OCI-LY7 (cell line): Measurements from ENCODE around the gene PSMC1. TPM values are rescaled to one million over a fixed set of nuclear protein-coding genes. Genes with fewer than 3 reads are reported as not detected.
A peak's percentile ranks its signal among the peaks of the same experiment; 100 is the strongest.

Experiments
- BruUV-seq: library from RNA; stranded (reverse); fragments of 400-500 nt; replicated peaks from 2 replicates; lab custom pipeline; 2021; lab: Mats Ljungman, UMichigan
- CTCF ChIA-PET: fragments of 300-600 bp; sonication (Branson Sonifier 250); formaldehyde crosslinking; loops from one replicate; lab custom pipeline; 2022; ENCODE audit warnings: antibody characterized with exemption; ENCODE audit not compliant: unreplicated experiment; lab: Charles Lee
- POLR2A ChIA-PET: fragments of 300-600 bp; sonication (Branson Sonifier 250); formaldehyde crosslinking; loops from one replicate; lab custom pipeline; 2022; ENCODE audit warnings: antibody characterized with exemption; lab: Charles Lee
- DNase-seq: peaks from one replicate; pipeline ENCODE4 v3.0.0-alpha.2; 2015; ENCODE audit warnings: low spot score
- H2AFZ ChIP-seq: fragments of 200-600 bp; sonication (generic), shearing (Covaris generic); 2 replicates; pipeline ENCODE4 v1.6.1; 2014; ENCODE audit warnings: mild to moderate bottlenecking, antibody characterized with exemption, low read length, moderate library complexity
- H3K27ac ChIP-seq: fragments of 200-600 bp; sonication (generic); 2 replicates; pipeline ENCODE4 v1.5.1; 2014; ENCODE audit warnings: mixed run types, low read depth, mild to moderate bottlenecking, moderate library complexity, low read length, inconsistent platforms; ENCODE audit not compliant: poor library complexity, severe bottlenecking
- H3K36me3 ChIP-seq: fragments of 200-600 bp; sonication (generic); 2 replicates; pipeline ENCODE4 v1.6.1; 2014; ENCODE audit warnings: mild to moderate bottlenecking, antibody characterized with exemption, low read length, moderate library complexity, mixed read lengths; ENCODE audit not compliant: insufficient read depth
- H3K4me1 ChIP-seq: fragments of 200-600 bp; sonication (generic); 2 replicates; pipeline ENCODE4 v1.5.1; 2014; ENCODE audit warnings: mild to moderate bottlenecking, low read length; ENCODE audit not compliant: insufficient read depth, poor library complexity, severe bottlenecking
- H3K4me2 ChIP-seq: fragments of 200-600 bp; sonication (generic); 2 replicates; pipeline ENCODE4 v1.6.1; 2014; ENCODE audit warnings: mild to moderate bottlenecking, low read length
- H3K4me3 ChIP-seq: fragments of 200-600 bp; sonication (generic); 2 replicates; pipeline ENCODE4 v1.5.1; 2014; ENCODE audit warnings: mild to moderate bottlenecking, low read depth, low read length; ENCODE audit not compliant: poor library complexity, severe bottlenecking
- H3K79me2 ChIP-seq: fragments of 200-600 bp; sonication (generic); 2 replicates; pipeline ENCODE4 v1.6.1; 2016; ENCODE audit warnings: low read depth, mild to moderate bottlenecking, low read length, moderate library complexity, mixed read lengths; ENCODE audit not compliant: insufficient read depth
- H3K9me2 ChIP-seq: fragments of 200-600 bp; sonication (generic); 2 replicates; pipeline ENCODE4 v1.6.1; 2016; ENCODE audit warnings: mild to moderate bottlenecking, low read length, mixed read lengths; ENCODE audit not compliant: insufficient read depth
- H3K9me3 ChIP-seq: fragments of 200-600 bp; sonication (generic); 2 replicates; pipeline ENCODE4 v1.6.1; 2014; ENCODE audit warnings: mild to moderate bottlenecking, mixed run types, low read length, mixed read lengths
- H4K20me1 ChIP-seq: fragments of 200-600 bp; sonication (generic); 2 replicates; pipeline ENCODE4 v1.6.1; 2014; ENCODE audit warnings: mild to moderate bottlenecking, antibody characterized with exemption, low read length, moderate library complexity, mixed read lengths; ENCODE audit not compliant: insufficient read depth
- CTCF ChIP-seq: fragments of 200-600 bp; sonication (generic); conservative IDR thresholded peaks from 2 replicates; pipeline ENCODE4 v1.5.1; 2014; ENCODE audit warnings: mild to moderate bottlenecking, antibody characterized with exemption, low read length, moderate library complexity, mixed read lengths
- EZH2phosphoT487 ChIP-seq: fragments of 200-600 bp; sonication (generic); IDR thresholded peaks from 2 replicates; pipeline ENCODE4 v1.6.1; 2018; ENCODE audit warnings: low read depth, borderline replicate concordance, mild to moderate bottlenecking, mixed run types, antibody characterized with exemption, low read length, moderate library complexity, mixed read lengths
- intact Hi-C: fragments of 100-400 bp; cut with micrococcal nuclease; formaldehyde crosslinking; loops from one replicate; pipeline ENCODE4 v1.10.0; 2022; ENCODE audit not compliant: unreplicated experiment
- total RNA-seq, 2 experiments: library from RNA; depleted of rRNA in 1 of 2; stranded (reverse); fragments of >200 nt in 1 of 2; shearing (Covaris generic) in 1 of 2; gene quantifications; 2 replicates each; pipeline ENCODE4 v1.2.3, GENCODE V29; 2014 to 2022

PSMC1 gene
- total RNA-seq, 2 experiments from 2014 or later, result 92.7 to 100 TPM

- POLR2A ChIA-PET, result no interaction called here
- Histone ChIP-seq H3K9me2 (no peaks in the 10 kb centered on the region), H2AFZ (no peak overlapping the region), H3K9me3 (no peaks in the 10 kb centered on the region), H3K27ac (no peak overlapping the region), H4K20me1 (no peaks in the 10 kb centered on the region), H3K4me2 (no peak overlapping the region), H3K4me3 (no peak overlapping the region), H3K79me2 (no peaks in the 10 kb centered on the region), H3K4me1 (no peaks in the 10 kb centered on the region), H3K36me3 (peaks cover 72% of the 10 kb centered on the region)
- intact Hi-C loops, result no loop called here
- TF ChIP-seq EZH2phosphoT487 (no peak), CTCF (peak; percentile 35; the same call in 1 of the 2 replicates)
- CTCF ChIA-PET, result no interaction called here
- BruUV-seq, result no TSS peak
- no peak for DNase-seq
Measured at GRCh38 chr14:90274019-90274418, 17.7 kb downstream of the PSMC1 start.

- no peaks in the 10 kb centered on the region for H3K79me2 ChIP-seq
- peaks cover 65% of the 10 kb centered on the region for H3K36me3 ChIP-seq
- no peaks in the 10 kb centered on the region for H4K20me1 ChIP-seq
- no peak overlapping the region for H3K4me2 ChIP-seq
- POLR2A ChIA-PET, result no interaction called here
- H3K4me1 ChIP-seq, result no peaks in the 10 kb centered on the region
- CTCF ChIA-PET, result no interaction called here
- no TSS peak for BruUV-seq
- intact Hi-C loops, result no loop called here
- no peak overlapping the region for H3K4me3 ChIP-seq
- no peak for TF ChIP-seq EZH2phosphoT487
- H3K27ac ChIP-seq, result no peak overlapping the region
- no peak overlapping the region for H2AFZ ChIP-seq
- no peak for DNase-seq
- no peaks in the 10 kb centered on the region for H3K9me3 ChIP-seq
- no peaks in the 10 kb centered on the region for H3K9me2 ChIP-seq
Measured at GRCh38 chr14:90274808-90275457, 18.6 kb downstream of the PSMC1 start.

- POLR2A ChIA-PET, result no interaction called here
- BruUV-seq, result no TSS peak
Measured at GRCh38 chr14:90275458-90275814, 19.1 kb downstream of the PSMC1 start.

More at GRCh38 chr14:90275458-90275814, 19.1 kb downstream of the PSMC1 start:
- Histone ChIP-seq H2AFZ (no peak overlapping the region), H3K79me2 (no peaks in the 10 kb centered on the region), H3K9me2 (no peaks in the 10 kb centered on the region), H3K4me2 (no peak overlapping the region), H3K27ac (no peak overlapping the region), H3K4me3 (no peak overlapping the region), H3K36me3 (peaks cover 60% of the 10 kb centered on the region), H3K9me3 (no peaks in the 10 kb centered on the region), H3K4me1 (no peaks in the 10 kb centered on the region), H4K20me1 (no peaks in the 10 kb centered on the region)
- TF ChIP-seq EZH2phosphoT487, result no peak
- TF ChIP-seq CTCF, result no peak
- CTCF ChIA-PET, result interaction anchor here (0.7 kb wide), 1 partner anchor 40 kb away, joined by 4 read pairs; no protein-coding TSS in a partner anchor
- intact Hi-C loops, result no loop called here
- DNase-seq, result no peak
